LHCN-M2 (cell line): Measurements from ENCODE around the gene MOB3B. TPM values are rescaled to one million over a fixed set of nuclear protein-coding genes. Genes with fewer than 3 reads are reported as not detected.

Source experiments
- DNase-seq: peaks from one replicate; pipeline ENCODE4 v3.0.0-alpha.2; 2012; ENCODE audit warnings: low read depth
- total RNA-seq: library from RNA; depleted of rRNA; stranded (reverse); fragments of >200 nt; gene quantifications from 2 replicates; pipeline ENCODE4 v1.2.3, GENCODE V29; 2014

MOB3B gene
- total RNA-seq, 1 experiment from 2014 or later = under 0.01 TPM

- no peak for DNase-seq
Observed at GRCh38 chr9:27392451-27392850, 137.2 kb downstream of the MOB3B start.

- no peak for DNase-seq
Observed at GRCh38 chr9:27391040-27391895, 138.3 kb downstream of the MOB3B start.

GRCh38 chr9:27388150-27388549 lies 141.5 kb downstream of the MOB3B start:
- no peak for DNase-seq

GRCh38 chr9:27387722-27388121 lies 141.9 kb downstream of the MOB3B start:
- no peak for DNase-seq

GRCh38 chr9:27386571-27387091 lies 143.0 kb downstream of the MOB3B start:
- no peak for DNase-seq

GRCh38 chr9:27385606-27386322 lies 143.8 kb downstream of the MOB3B start:
- no peak for DNase-seq

- DNase-seq = no peak
Observed at GRCh38 chr9:27384262-27385014, 145.2 kb downstream of the MOB3B start.

GRCh38 chr9:27383524-27383923 lies 146.1 kb downstream of the MOB3B start:
- no peak for DNase-seq

- no peak for DNase-seq
Observed at GRCh38 chr9:27382975-27383374, 146.6 kb downstream of the MOB3B start.

- no peak for DNase-seq
Observed at GRCh38 chr9:27382308-27382707, 147.3 kb downstream of the MOB3B start.

GRCh38 chr9:27379311-27380251 lies 150.0 kb downstream of the MOB3B start:
- DNase-seq = no peak

- no peak for DNase-seq
Observed at GRCh38 chr9:27377811-27378456, 151.7 kb downstream of the MOB3B start.

GRCh38 chr9:27377147-27377807 lies 152.3 kb downstream of the MOB3B start:
- DNase-seq = peak; percentile 14

GRCh38 chr9:27373851-27374250 lies 155.8 kb downstream of the MOB3B start:
- no peak for DNase-seq

GRCh38 chr9:27372615-27373014 lies 157.0 kb downstream of the MOB3B start:
- DNase-seq = no peak

GRCh38 chr9:27371382-27371781 lies 158.2 kb downstream of the MOB3B start:
- no peak for DNase-seq

- DNase-seq = no peak
Observed at GRCh38 chr9:27369591-27369990, 160.0 kb downstream of the MOB3B start.

GRCh38 chr9:27368316-27368985 lies 161.2 kb downstream of the MOB3B start:
- DNase-seq = peak; percentile 50

GRCh38 chr9:27367921-27368315 lies 161.7 kb downstream of the MOB3B start:
- DNase-seq = no peak
